Inflammatory macrophage treated with lipopolysaccharide for 4 hours (primary cell): ENCODE results near the gene MLLT6.
A peak's percentile ranks its signal among the peaks of the same experiment; 100 is the strongest.

Experiments used
- DNase-seq: peaks from one replicate; pipeline ENCODE4 v3.0.0-alpha.2; 2020

MLLT6 gene

DNA sequence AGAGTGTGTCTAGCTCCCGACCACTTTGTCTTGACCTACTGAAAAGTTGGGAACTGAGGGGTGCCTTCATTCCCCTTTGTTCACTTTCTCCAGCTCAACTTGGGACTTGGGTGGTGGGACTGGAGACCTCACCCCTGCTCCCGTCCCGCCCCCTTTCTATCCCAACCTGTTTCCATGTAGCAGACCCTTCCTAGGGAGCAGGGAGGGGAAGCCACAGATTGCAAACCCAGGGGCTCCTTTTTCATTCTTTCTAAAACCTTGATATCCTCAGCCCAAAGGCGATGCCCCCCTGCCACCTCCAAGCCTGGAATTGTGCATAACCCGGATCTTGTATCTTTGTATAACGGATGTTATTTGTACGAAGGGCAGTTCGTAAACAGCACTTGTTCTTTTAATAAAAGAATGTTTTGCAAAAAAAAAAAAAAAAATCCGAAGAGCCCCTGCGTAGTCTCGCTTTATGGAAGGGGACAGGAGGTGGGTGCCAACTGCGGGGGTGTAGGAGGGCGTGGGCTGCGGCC lies 24.4 kb downstream of the MLLT6 start:
- no peak for DNase-seq

- peak; percentile 87 for DNase-seq
Measured at GRCh38 chr17:38729886-38730525, 24.9 kb downstream of the MLLT6 start, which contains the start of gene CISD3. Gene CISD3 (plus strand): TSS chr17:38730341. CDS start chr17:38730359, 18 bp downstream.

DNA sequence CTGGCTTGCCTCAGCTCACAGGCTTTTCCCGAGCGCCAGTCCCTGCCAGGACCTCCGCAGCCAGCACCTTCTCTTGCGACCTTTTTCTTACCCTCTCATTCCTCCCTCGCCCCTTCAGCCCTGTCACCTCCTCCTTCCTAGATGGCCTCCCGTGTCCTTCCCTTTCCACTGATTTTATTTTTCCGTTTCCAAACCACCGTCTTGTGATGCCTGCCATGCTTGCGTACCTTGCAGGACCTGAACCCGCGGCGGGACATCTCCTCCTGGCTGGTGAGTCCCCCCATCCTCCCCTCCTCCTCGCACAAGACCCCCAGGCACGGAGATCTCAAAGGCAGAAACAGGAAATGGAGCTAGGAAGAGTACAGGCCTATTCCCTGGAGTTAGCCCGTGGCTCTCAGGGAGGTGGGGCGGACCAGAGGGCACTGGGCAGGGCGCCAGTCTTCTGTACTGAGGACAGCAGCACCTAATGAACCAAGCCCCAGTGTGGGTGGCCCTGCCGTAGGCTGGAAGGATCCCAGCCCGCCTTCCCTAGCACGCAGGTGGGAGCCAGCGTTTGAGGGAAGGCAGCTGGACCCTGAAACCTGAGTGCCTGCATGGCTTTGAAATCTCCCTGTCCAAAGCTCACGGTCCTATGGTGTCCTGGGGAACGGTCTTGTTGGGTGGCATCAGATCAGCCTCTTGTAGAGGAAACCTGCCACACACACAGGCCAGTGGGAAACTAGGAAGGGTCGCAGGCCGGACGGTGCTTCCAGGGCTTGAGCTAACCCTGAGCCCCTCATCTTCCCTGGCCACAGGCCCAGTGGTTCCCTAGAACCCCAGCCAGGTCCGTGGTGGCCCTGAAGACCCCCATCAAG lies 25.7 kb downstream of the MLLT6 start:
- no peak for DNase-seq

GRCh38 chr17:38731526-38732294 lies 26.6 kb downstream of the MLLT6 start:
- peak; percentile 25 for DNase-seq

DNA sequence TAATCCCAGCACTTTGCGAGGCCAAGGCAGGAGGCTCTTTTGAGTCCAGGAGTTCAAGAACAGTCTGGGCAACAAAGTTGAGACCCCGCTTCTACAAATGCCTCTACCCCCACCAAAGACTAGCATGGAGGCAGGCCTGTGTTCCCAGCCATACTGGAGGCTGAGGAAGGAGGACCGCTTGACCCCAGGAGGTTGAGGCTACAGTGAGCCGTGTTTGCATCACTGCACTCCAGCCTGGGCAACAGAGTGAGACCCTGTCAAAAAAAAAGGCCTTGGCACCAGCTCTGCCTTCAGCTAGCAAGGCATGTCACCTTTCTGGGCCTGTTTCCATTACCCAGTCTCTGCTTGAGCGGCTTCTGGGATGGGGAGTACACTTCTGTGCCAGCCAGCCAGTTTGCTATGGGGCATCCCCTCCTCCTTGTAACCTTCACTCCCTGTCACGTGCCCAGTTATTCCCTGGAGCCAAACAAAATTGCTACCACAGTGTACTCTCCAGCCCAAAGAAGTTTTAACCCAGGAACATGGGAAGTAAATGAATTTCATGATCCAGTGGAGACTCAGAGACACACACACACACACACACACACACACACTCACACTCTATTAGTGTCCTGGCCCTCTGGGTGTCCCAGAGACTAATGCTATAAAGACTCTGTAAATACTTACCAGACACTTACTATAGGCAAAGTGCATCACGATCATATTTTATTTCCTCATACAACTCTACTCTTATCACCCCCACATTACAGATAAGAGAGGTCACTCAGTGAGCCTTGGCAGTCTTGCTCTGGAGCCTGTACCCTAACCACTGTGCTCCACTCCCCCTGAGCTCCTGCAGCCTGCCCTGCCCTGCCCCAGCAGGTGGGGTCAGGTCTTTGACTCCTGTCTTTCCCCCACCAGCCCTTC lies 27.6 kb downstream of the MLLT6 start:
- no peak for DNase-seq

DNA sequence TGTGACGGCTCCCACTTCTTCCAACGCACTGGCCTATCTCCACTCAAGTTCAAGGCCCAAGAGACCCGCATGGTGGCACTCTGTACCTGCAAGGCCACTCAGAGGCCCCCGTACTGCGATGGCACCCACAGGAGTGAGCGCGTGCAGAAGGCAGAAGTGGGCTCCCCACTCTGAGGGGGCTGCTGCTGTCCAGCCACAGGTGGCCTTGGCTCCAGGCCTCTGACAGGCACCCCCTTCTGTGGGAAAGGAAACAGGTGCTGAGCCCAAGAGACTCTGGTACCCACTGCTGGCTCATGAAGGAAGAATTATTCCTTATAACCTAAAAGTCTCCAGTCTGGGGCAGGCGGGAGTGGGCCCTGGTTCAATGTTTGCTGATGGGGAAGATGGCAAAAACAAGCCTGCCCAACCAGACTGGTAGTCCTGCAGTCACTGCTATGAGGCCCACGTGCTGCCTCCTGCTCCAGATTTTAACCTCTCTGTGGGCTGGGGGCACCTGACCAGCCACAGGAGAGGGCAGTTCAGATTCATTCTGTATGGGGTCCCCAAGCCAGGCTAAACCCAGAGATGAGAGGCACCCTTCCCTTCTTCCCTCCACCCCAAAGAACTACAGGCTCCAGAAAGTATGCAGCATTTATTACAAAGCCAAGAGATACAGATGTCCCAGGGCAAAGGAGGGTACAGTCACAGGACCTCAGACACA lies 28.4 kb downstream of the MLLT6 start:
- no peak for DNase-seq

DNA sequence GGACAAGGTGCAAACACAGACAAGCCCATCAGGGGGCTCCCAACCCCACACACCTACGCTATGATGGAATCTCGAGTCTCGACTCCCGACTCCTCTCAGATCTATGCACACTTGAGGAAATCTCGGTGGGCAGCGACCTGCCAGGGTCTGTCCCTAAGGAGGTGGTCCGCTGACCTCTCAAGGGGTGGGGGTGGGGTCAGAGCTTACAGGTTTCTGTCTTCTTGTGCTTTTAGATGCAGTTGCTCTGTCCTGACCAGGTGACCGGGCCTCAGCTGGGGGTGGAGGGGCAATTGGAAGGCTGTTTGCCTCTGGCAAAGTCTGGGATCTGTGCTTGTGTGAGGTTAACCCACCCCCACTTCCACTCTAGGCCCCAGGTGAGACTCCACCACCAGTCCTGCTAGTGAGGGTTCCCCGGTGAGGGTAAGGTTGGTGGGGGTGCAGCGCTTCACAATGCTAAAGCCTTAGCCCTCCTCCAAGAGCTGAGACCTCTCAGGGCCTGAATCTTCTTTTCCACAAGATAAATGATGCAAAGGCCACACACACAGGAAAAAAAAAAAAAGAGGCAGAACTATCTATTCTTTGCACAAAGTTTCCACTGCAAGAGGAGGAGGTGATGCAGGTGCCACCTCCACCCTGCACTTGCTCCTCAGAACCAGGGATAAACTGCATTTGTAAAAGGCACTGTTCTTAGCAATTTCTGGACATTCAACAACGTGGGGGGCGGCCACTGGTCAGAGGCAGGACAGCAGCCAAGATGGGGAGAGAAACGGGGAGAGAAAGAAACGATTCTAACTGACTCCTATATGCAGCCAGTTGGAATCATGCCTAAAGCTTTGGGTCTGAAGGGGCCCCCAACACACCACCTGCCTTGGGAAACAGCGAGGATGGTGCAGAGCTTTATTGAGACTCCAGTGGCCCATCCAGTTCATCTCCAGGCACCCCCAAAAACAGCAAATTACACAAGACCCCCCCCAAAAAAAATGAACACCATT lies 29.2 kb downstream of the MLLT6 start:
- DNase-seq: no peak

GRCh38 chr17:38735161-38735997 lies 30.3 kb downstream of the MLLT6 start:
- peak; percentile 45 for DNase-seq

- no peak for DNase-seq
Measured at GRCh38 chr17:38738007-38738662, 33.1 kb downstream of the MLLT6 start.

DNA sequence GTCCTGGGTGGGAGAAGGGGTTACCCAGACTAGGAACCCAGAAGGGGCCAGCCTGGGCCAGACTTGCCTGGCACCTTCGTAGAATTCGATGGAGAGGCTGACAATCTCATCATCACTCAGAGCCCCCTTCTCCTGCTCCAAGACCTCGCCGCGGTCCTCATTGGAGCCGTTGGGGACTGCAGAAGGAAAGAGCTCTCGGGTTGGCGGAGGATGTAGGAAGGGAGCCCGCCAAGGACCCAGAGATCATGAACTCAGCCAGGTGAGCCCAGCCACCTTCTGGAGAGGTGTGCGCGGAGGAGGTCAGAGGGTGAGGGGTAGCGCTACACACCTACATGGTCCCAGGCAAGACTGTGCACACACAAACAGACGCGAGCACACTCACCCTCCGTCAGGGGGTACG lies 33.6 kb downstream of the MLLT6 start:
- DNase-seq: no peak

- DNase-seq: no peak
Measured at GRCh38 chr17:38739305-38739704, 34.2 kb downstream of the MLLT6 start.

DNA sequence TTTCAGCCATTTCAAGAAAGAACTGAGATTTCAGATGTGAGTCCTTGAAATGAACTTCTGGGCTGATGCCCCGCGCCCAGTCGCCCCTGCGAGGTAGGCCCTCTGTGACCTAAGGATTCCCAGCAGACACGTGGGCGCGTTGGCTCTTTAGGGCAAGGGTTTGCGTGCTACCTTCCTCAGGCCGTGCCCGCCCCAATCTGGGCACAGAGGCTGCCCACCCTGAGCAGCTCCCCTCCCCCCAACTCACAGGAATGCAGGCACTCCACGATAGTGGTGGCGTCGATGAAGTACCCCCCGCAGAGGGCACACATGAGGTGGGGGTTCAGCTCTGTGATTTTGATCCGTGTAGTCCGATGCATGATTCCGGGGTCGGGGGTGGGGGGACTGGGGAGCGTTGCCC lies 35.0 kb downstream of the MLLT6 start:
- no peak for DNase-seq

GRCh38 chr17:38740806-38741205 lies 35.7 kb downstream of the MLLT6 start:
- DNase-seq: no peak

DNA sequence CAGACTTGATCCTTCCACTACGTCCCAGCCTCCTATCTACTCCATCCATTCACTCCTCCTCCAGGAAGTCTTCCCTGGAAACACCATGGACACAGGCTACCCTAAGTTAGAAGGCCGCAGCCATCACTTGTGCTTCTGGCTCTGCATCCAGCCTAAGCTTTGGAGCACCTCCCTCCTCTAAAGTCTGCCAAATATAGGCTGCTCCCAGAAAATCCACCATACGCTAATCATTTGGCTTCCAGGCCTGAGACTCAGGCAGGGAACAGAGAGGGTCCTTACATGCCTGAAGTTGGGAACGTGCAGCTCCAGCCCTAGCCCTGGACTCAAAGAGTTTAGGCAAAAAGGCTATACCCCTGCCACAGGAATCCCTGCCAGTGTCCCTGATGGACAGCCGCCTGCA lies 36.4 kb downstream of the MLLT6 start:
- no peak for DNase-seq

GRCh38 chr17:38741921-38742410 lies 36.9 kb downstream of the MLLT6 start:
- DNase-seq: no peak

DNA sequence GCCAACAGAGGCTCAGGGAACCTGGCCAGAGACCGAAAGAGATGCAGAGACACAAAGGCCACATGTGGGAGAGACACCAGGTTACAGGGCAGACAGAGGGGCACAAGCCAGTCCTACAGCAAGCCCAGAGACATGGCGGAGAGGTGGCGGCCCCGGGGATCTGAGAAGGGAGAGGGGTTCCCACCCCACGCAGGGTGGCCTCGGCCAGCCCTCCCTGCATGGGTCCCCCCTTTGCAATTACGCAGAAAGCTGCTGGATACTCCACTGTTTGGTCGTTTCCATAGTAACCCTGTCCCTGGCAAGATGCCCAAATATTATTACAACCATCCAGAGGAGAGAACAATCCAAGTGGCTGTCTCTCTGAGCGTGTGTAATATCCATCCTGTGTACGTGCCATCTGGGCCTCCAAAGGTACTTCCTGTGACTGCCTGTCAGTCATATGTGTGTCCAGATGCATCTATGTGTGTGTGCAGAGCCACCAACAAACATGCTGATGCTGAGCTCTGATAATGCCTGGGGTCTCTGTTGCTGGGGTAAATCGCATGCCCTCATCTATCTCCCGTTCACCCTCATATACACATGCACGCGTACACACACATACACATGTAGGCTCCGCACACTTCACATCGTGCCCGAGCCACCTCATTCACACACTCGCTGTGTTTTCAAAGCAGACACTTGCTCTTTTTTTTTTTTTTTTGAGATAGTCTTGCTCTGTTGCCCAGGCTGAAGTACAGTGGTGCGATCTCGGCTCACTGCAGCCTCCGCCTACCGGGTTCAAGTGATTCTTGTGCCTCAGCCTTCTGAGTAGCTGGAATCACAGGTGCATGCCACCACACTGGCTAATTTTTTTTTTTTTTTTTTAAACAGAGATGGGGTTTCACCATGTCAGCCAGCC lies 37.6 kb downstream of the MLLT6 start:
- DNase-seq: no peak

GRCh38 chr17:38743556-38744171 lies 38.6 kb downstream of the MLLT6 start:
- no peak for DNase-seq
